HepG2 (cell line): ENCODE data around the gene TP53I3. TPM values are rescaled to one million over a fixed set of nuclear protein-coding genes. Genes with fewer than 3 reads are reported as not detected.

Experiments
- BRD4 ChIP-seq: sonication (generic); formaldehyde crosslinking; IDR thresholded peaks from 2 replicates; pipeline ENCODE4 v1.4.0; 2020; ENCODE audit warnings: missing genetic modification reagents
- CENPX ChIP-seq: sonication (generic); formaldehyde crosslinking; IDR thresholded peaks from 2 replicates; pipeline ENCODE4 v1.9.0; 2021; ENCODE audit warnings: mild to moderate bottlenecking, missing genetic modification reagents, moderate library complexity
- NR2F2 ChIP-seq: IDR thresholded peaks from 2 replicates; pipeline ENCODE4 v1.6.1; 2012; ENCODE audit warnings: low read depth, inconsistent platforms, borderline replicate concordance
- PBX2 ChIP-seq: IDR thresholded peaks from 2 replicates; pipeline ENCODE4 v1.6.1; 2016; ENCODE audit warnings: control low read depth
- TCF7 ChIP-seq: sonication (generic); IDR thresholded peaks from 2 replicates; pipeline ENCODE4 v1.6.1; 2016; ENCODE audit warnings: antibody characterized with exemption, low read depth
- UBTF ChIP-seq: sonication (generic); formaldehyde crosslinking; IDR thresholded peaks from 2 replicates; pipeline ENCODE4 v1.4.0; 2020; ENCODE audit warnings: mild to moderate bottlenecking, missing genetic modification reagents
- ZFP36 ChIP-seq: fragments of 150-350 bp; IDR thresholded peaks from 2 replicates; pipeline ENCODE4 v1.6.1; 2018; ENCODE audit warnings: borderline replicate concordance, low read length, low read depth; ENCODE audit not compliant: partially characterized antibody
- ZNF180 ChIP-seq: sonication (generic); formaldehyde crosslinking; IDR thresholded peaks from 2 replicates; pipeline ENCODE4 v1.4.0; 2020; ENCODE audit warnings: low read depth, missing genetic modification reagents, borderline replicate concordance
- ZNF292 ChIP-seq: sonication (generic); formaldehyde crosslinking; IDR thresholded peaks from 2 replicates; pipeline ENCODE4 v1.8.1; 2022; ENCODE audit warnings: mild to moderate bottlenecking, low read depth, missing genetic modification reagents, borderline replicate concordance
- polyA plus RNA-seq, 8 experiments: library from polyadenylated mRNA; depleted of rRNA in 3 of 8; stranded (reverse) in 7 of 8; unstranded in 1 of 8; fragments of >200 nt; fragmentation: Illumina TruSeq in 4 of 8; extraction: Trizol in 4 of 8; gene quantifications; 2 replicates each; pipeline versions ENCODE4 v1.2.1 to v1.2.3, GENCODE V29; 2011 to 2016; ENCODE audit warnings: low read depth in 4 of 8, missing spikeins in 1 of 8, mixed read lengths in 1 of 8; ENCODE audit not compliant: insufficient read depth in 1 of 8
- total RNA-seq, 5 experiments: library from RNA; depleted of rRNA; stranded (reverse); fragments of >200 nt; fragmentation: Illumina TruSeq; extraction: Trizol; gene quantifications; 2 replicates each; pipeline ENCODE4 v1.2.3, GENCODE V29; 2016; ENCODE audit warnings: low read depth in 1 of 5

Gene TP53I3
- total and polyA plus RNA-seq, 2 of the 13 experiments (the other 11 are each of a cell fraction or from before 2014, with no cell fraction given) = 25.0 to 44.1 TPM

- TF ChIP-seq UBTF (CRISPR knock-in tag) (peak; percentile 4; the same call in 1 of the 2 replicates), CENPX (no peak), PBX2 (CRISPR knock-in tag) (no peak), ZFP36 (no peak), ZNF292 (CRISPR knock-in tag) (no peak; the same call in 1 of the 2 replicates), NR2F2 (no peak), ZNF180 (CRISPR knock-in tag) (no peak), TCF7 (no peak), BRD4 (CRISPR knock-in tag) (no peak)
These were observed 37.0 kb downstream of the TP53I3 start (continued) for GRCh38 chr2:24047703-24048033.
